Fibroblast of lung (primary cell): ENCODE data around the gene SVEP1. TPM values are rescaled to one million over a fixed set of nuclear protein-coding genes. Genes with fewer than 3 reads are reported as not detected.

Experiments used
- DNase-seq, 2 donors: peaks; one replicate each; pipeline versions ENCODE4 v3.0.0 to v3.0.0-alpha.2; 2010; ENCODE audit warnings: low read depth in 2 of 2
- H2AFZ ChIP-seq: 2 replicates; pipeline ENCODE4 v1.5.1; 2012; ENCODE audit warnings: low read length, control low read depth, inconsistent platforms
- H3K27ac ChIP-seq: 2 replicates; pipeline ENCODE4 v1.5.1; 2011; ENCODE audit warnings: low read length, control low read depth; ENCODE audit not compliant: insufficient read depth
- H3K27me3 ChIP-seq: 2 replicates; pipeline ENCODE4 v1.5.1; 2011; ENCODE audit warnings: mild to moderate bottlenecking, low read length; ENCODE audit not compliant: control insufficient read depth, insufficient read depth
- H3K36me3 ChIP-seq: 2 replicates; pipeline ENCODE4 v1.5.1; 2011; ENCODE audit warnings: low read length; ENCODE audit not compliant: control insufficient read depth, insufficient read depth
- H3K4me1 ChIP-seq: 2 replicates; pipeline ENCODE4 v1.5.1; 2011; ENCODE audit warnings: low read length; ENCODE audit not compliant: control insufficient read depth, insufficient read depth; ENCODE audit errors: extremely low read depth
- H3K4me2 ChIP-seq: 2 replicates; pipeline ENCODE4 v1.5.1; 2011; ENCODE audit warnings: low read length, control low read depth; ENCODE audit not compliant: insufficient read depth; ENCODE audit errors: extremely low read depth
- H3K4me3 ChIP-seq, 4 experiments: fragments of 200-600 bp in 1 of 4; sonication (generic) in 1 of 4; replicated peaks in 1 of 4; 2 replicates each; pipeline ENCODE4 v1.5.1; 2011 to 2016; ENCODE audit warnings: low read length in 4 of 4, low read depth in 3 of 4, mild to moderate bottlenecking in 3 of 4, control low read depth in 2 of 4, inconsistent platforms in 1 of 4, mixed read lengths in 1 of 4; ENCODE audit not compliant: insufficient read depth in 1 of 4; ENCODE audit errors: control extremely low read depth in 1 of 4
- H3K79me2 ChIP-seq: 2 replicates; pipeline ENCODE4 v1.5.1; 2012; ENCODE audit warnings: mild to moderate bottlenecking, low read length, inconsistent platforms; ENCODE audit not compliant: control insufficient read depth, insufficient read depth
- H3K9ac ChIP-seq: 2 replicates; pipeline ENCODE4 v1.5.1; 2011; ENCODE audit warnings: mild to moderate bottlenecking, low read length, control low read depth; ENCODE audit not compliant: insufficient read depth
- H3K9me3 ChIP-seq: 2 replicates; pipeline ENCODE4 v1.5.1; 2012; ENCODE audit warnings: low read depth, low read length; ENCODE audit not compliant: control insufficient read depth, insufficient read depth
- H4K20me1 ChIP-seq: 2 replicates; pipeline ENCODE4 v1.5.1; 2011; ENCODE audit warnings: low read length; ENCODE audit not compliant: control insufficient read depth, insufficient read depth; ENCODE audit errors: extremely low read depth
- EZH2 ChIP-seq: IDR thresholded peaks from 2 replicates; pipeline ENCODE4 v1.5.1; 2012; ENCODE audit warnings: low read length, control low read depth, mild to moderate bottlenecking; ENCODE audit errors: missing control alignments
- polyA minus RNA-seq: library from RNA; depleted of rRNA, polyadenylated mRNA; stranded (reverse); fragments of >200 nt; gene quantifications from 2 replicates; pipeline ENCODE4 v1.2.3, GENCODE V29; 2011; ENCODE audit warnings: low replicate concordance
- polyA plus RNA-seq, 2 donors: library from polyadenylated mRNA; depleted of rRNA in 1 of 2; stranded (reverse) in 1 of 2; unstranded in 1 of 2; fragments of >200 nt; gene quantifications; 2 replicates each; pipeline ENCODE4 v1.2.1, GENCODE V29; 2011 to 2012; ENCODE audit warnings: missing spikeins in 1 of 2
- total RNA-seq: library from RNA; depleted of rRNA; stranded (reverse); fragments of >200 nt; gene quantifications from 2 replicates; pipeline ENCODE4 v1.2.1, GENCODE V29; 2014
- TF ChIP-seq, protein P1 (sequence below), 2 donors: IDR thresholded peaks in 1 of 2; conservative IDR thresholded peaks in 1 of 2; 1 replicate in 1 of 2; 2 replicates in 1 of 2; pipeline ENCODE4 v1.5.1; 2011 to 2012; ENCODE audit warnings: low read length in 2 of 2, control low read depth in 1 of 2, inconsistent platforms in 1 of 2, low read depth in 1 of 2, mild to moderate bottlenecking in 1 of 2

Gene SVEP1
- total RNA-seq = 76.3 and 96.9 TPM in 2 replicates
- polyA plus RNA-seq = 24.4 and 46.3 TPM in 2 replicates
- polyA plus RNA-seq (2012) = 20.7 and 55.9 TPM in 2 replicates
- 46.8 and 96.8 TPM in 2 replicates for polyA minus RNA-seq

DNA sequence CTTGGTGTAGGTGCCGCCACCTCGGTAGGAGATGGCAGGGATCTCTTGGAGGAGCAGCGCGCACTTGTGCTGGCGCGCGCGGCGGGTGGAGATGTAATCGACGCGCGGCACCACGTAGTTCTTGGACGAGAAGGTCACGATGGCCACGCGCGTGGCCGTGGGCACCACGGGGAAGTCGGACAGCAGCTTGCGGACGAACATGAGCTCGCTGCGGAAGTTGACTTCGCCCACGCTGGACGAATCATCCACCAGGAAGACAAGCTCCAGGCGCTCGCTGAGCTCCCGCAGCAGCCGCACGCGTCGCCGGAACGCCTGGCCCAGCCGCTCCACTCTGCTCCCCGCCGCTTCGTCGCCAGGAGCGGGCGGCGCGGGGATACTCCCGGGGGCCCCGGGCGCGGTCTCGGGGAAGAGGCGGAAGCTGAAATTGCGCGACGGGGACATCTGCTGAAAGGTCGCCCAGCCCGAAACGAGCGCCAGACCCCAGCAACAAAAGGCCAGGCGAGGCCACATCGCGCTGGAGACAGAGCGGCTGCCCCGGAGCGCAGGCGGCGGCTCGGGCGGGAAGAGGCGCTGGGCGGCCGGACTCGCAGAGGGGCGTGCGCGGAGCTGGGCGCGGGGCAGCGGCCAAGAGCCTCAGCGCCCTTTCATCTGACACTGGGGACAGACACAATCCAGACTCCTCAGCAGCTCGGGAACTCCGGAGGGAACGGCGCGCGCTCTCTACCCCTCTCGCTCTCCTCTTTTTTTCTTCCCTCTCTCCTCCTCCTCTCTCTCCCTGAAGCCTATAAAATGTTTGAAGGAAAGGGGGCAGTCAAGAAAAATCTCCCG is at the start of gene SVEP1:
Gene SVEP1 (minus strand): TSS at position 708 of the 828 bp plus-strand sequence. CDS start 198 bp downstream, at position 510.
- Histone ChIP-seq H3K4me2 (peak within 1 kb of the TSS; percentile 65), H3K27me3 (no peaks in the 10 kb centered on the region), H3K9me3 (no peaks in the 10 kb centered on the region), H4K20me1 (no peaks in the 10 kb centered on the region), H3K36me3 (no peaks in the 10 kb centered on the region), H3K79me2 (peaks cover 2% of the 10 kb centered on the region), H3K4me1 (peaks cover 2% of the 10 kb centered on the region), H2AFZ (peak within 1 kb of the TSS; percentile 68), H3K27ac (peak within 1 kb of the TSS; percentile 86), H3K9ac (peak within 1 kb of the TSS; percentile 83), H3K4me3 (peak within 1 kb of the TSS; percentile 69 to 84 (median 74))
- TF ChIP-seq, protein P1, sequence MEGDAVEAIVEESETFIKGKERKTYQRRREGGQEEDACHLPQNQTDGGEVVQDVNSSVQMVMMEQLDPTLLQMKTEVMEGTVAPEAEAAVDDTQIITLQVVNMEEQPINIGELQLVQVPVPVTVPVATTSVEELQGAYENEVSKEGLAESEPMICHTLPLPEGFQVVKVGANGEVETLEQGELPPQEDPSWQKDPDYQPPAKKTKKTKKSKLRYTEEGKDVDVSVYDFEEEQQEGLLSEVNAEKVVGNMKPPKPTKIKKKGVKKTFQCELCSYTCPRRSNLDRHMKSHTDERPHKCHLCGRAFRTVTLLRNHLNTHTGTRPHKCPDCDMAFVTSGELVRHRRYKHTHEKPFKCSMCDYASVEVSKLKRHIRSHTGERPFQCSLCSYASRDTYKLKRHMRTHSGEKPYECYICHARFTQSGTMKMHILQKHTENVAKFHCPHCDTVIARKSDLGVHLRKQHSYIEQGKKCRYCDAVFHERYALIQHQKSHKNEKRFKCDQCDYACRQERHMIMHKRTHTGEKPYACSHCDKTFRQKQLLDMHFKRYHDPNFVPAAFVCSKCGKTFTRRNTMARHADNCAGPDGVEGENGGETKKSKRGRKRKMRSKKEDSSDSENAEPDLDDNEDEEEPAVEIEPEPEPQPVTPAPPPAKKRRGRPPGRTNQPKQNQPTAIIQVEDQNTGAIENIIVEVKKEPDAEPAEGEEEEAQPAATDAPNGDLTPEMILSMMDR (conservative IDR thresholded peaks at IDR 0.05 in 1 of 2, IDR thresholded peaks at IDR 0.05 in 1 of 2; ENCODE audit: low read depth in 1 of 2, low read length in 2 of 2) = no peak
- TF ChIP-seq EZH2 = no peak
- DNase-seq = peak; percentile 62 to 78

DNA sequence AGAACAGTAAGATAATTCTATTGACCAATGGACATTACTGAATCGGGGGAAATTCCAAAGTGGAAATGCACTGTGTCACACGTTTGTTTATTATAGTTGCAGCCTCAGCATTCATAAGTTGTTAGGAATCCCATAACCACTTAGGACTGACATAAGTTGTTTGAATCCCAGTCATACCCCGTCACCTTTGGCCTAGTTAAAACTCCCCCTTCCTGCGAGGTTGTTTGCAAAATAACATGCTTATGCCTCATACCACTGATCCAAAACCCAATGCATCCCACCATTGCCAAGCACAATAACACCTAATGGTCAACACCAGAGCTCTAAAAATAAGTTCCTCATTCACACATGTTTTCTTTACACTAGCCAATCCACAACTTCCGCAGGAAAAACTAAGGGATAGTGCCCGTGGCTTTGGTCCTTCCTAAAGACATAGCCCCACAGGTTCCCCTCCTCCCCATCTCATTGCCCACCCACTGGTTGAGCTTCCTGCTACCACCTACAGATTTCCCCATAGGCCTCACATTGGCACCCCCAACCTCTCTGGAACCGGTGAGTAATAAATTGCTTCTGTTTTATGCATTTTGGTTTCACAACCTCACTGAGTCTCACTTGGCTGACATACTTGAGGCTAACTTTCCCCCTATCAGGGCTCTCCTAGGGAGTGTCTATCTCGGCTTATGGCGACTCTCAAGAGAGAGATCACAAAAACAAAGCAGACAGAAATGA is 46.7 kb upstream of the SVEP1 start:
- Histone ChIP-seq H3K4me3 (no peak overlapping the region), H3K4me1 (peaks cover 4% of the 10 kb centered on the region), H3K9ac (no peak overlapping the region), H3K36me3 (no peaks in the 10 kb centered on the region), H3K4me2 (no peak overlapping the region), H3K79me2 (no peaks in the 10 kb centered on the region), H3K9me3 (no peaks in the 10 kb centered on the region), H3K27me3 (no peaks in the 10 kb centered on the region), H3K27ac (peak overlapping the region; percentile 45), H4K20me1 (no peaks in the 10 kb centered on the region), H2AFZ (no peak overlapping the region)
- peak; percentile 79 to 88 for DNase-seq
- TF ChIP-seq, protein P1 (conservative IDR thresholded peaks at IDR 0.05 in 1 of 2, IDR thresholded peaks at IDR 0.05 in 1 of 2; ENCODE audit: low read depth in 1 of 2, low read length in 2 of 2) = no peak
- TF ChIP-seq EZH2 = no peak

GRCh38 chr9:110623462-110624025 is 44.0 kb upstream of the SVEP1 start:
- TF ChIP-seq, protein P1 (conservative IDR thresholded peaks at IDR 0.05 in 1 of 2, IDR thresholded peaks at IDR 0.05 in 1 of 2; ENCODE audit: low read depth in 1 of 2, low read length in 2 of 2) = peak; percentile 49 to 58
- TF ChIP-seq EZH2 = no peak
- H4K20me1 ChIP-seq = no peaks in the 10 kb centered on the region
- H2AFZ ChIP-seq = no peak overlapping the region
- H3K4me1 ChIP-seq = peaks cover 7% of the 10 kb centered on the region
- no peaks in the 10 kb centered on the region for H3K9me3 ChIP-seq
- H3K4me3 ChIP-seq = no peak overlapping the region
- H3K4me2 ChIP-seq = no peak overlapping the region
- DNase-seq = peak; percentile 41 to 75
- no peaks in the 10 kb centered on the region for H3K79me2 ChIP-seq
- no peaks in the 10 kb centered on the region for H3K36me3 ChIP-seq
- H3K9ac ChIP-seq = no peak overlapping the region
- no peak overlapping the region for H3K27ac ChIP-seq
- H3K27me3 ChIP-seq = no peaks in the 10 kb centered on the region
